ENCODE results near the gene CPS1. TPM values are rescaled to one million over a fixed set of nuclear protein-coding genes. Genes with fewer than 3 reads are reported as not detected.

The CPS1 gene
- total RNA-seq, 2 experiments from 2014 or later = 1.2 to 1.3 TPM

DNA sequence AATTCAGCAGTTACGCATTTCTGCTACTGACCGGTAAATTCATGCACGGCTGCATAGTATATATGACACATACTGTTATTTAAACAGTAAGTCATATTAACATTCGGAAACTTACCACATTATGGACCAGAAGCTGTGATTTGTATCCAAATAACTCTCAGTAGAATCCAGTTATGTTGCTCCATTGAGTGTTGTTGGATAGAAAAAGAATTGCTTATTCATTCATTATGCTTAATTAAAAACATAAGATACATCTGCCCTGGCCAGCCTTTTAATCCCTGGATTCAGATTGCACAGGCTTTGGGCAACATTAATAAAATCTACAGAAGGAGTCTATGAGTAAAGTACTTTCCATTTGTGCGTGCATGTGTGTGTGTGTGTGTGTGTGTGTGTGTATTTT, 111.3 kb downstream of the CPS1 start:
- CTCF ChIA-PET = no interaction called here
- POLR2A ChIA-PET = no interaction called here
- DNase-seq = no peak

GRCh38 chr2:210671065-210671464, 114.7 kb downstream of the CPS1 start:
- Mint-ChIP-seq H3K27ac (no peak overlapping the region), H3K9me3 (ENCODE audit: insufficient read depth) (no peaks in the 10 kb centered on the region), H3K4me3 (no peak overlapping the region), H3K4me1 (ENCODE audit: low read depth) (no peaks in the 10 kb centered on the region), H3K36me3 (ENCODE audit: low read depth) (no peaks in the 10 kb centered on the region), H3K27me3 (ENCODE audit: low read depth) (no peaks in the 10 kb centered on the region)
- ChIA-PET CTCF (no interaction called here), POLR2A (no interaction called here)
- ATAC-seq = no peak
- DNase-seq = no peak

More for the DNA sequence above, 111.3 kb downstream of the CPS1 start:
- no peak for ATAC-seq
- no peak overlapping the region for H3K4me3 Mint-ChIP-seq
- no peaks in the 10 kb centered on the region for H3K9me3 Mint-ChIP-seq (ENCODE audit: insufficient read depth)
- H3K27ac Mint-ChIP-seq = no peak overlapping the region
- H3K36me3 Mint-ChIP-seq (ENCODE audit: low read depth) = no peaks in the 10 kb centered on the region
- H3K4me1 Mint-ChIP-seq (ENCODE audit: low read depth) = no peaks in the 10 kb centered on the region
- H3K27me3 Mint-ChIP-seq (ENCODE audit: low read depth) = no peaks in the 10 kb centered on the region

DNA sequence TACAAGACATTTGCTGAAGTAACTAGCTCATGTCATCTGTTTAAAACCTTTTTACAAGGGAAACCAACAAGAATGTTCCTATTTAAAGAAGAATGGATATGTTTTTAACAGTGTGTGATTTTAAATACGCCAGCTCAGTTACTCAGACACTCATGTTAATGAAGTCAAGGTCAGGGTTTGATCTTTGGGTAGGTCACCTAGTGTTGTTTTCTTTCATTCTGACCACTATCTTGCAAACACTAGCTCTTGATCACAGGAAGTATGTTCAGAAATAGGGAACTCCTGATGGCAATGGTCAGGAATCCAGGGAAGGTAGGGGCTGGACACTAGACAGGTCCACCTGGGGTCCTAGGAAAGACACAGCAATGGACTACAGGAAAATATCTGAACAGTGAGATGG, 116.7 kb downstream of the CPS1 start:
- no peaks in the 10 kb centered on the region for H3K36me3 Mint-ChIP-seq (ENCODE audit: low read depth)
- CTCF ChIA-PET = no interaction called here
- POLR2A ChIA-PET = no interaction called here
- no peaks in the 10 kb centered on the region for H3K4me1 Mint-ChIP-seq (ENCODE audit: low read depth)
- ATAC-seq (no peak), DNase-seq (no peak)
- H3K27me3 Mint-ChIP-seq (ENCODE audit: low read depth) = no peaks in the 10 kb centered on the region
- H3K27ac Mint-ChIP-seq = no peak overlapping the region
- H3K4me3 Mint-ChIP-seq = no peak overlapping the region
- H3K9me3 Mint-ChIP-seq (ENCODE audit: insufficient read depth) = no peaks in the 10 kb centered on the region

DNA sequence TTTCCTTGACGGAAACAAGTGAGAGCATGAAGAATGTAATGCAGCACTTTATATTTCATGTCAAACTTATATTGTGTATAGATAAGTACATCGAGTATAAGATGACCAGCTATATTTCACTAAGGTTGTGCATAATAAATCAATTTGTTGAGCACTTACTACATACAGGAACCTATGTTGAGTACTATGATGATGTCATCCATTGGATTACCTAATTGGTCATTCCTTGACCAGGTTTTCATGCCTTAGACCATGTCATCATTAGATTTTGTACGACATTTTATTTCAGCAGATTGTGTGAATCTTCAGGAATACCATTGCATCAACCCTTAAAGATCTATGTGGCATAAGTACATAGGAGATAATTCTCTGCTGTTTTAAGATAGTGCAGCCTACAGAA, 119.7 kb downstream of the CPS1 start:
- no peak overlapping the region for H3K4me3 Mint-ChIP-seq
- H3K27me3 Mint-ChIP-seq (ENCODE audit: low read depth) = no peaks in the 10 kb centered on the region
- ATAC-seq (no peak), DNase-seq (no peak)
- no peak overlapping the region for H3K27ac Mint-ChIP-seq
- ChIA-PET POLR2A (no interaction called here), CTCF (no interaction called here)
- H3K4me1 Mint-ChIP-seq (ENCODE audit: low read depth) = no peaks in the 10 kb centered on the region
- no peaks in the 10 kb centered on the region for H3K36me3 Mint-ChIP-seq (ENCODE audit: low read depth)
- H3K9me3 Mint-ChIP-seq (ENCODE audit: insufficient read depth) = no peaks in the 10 kb centered on the region

DNA sequence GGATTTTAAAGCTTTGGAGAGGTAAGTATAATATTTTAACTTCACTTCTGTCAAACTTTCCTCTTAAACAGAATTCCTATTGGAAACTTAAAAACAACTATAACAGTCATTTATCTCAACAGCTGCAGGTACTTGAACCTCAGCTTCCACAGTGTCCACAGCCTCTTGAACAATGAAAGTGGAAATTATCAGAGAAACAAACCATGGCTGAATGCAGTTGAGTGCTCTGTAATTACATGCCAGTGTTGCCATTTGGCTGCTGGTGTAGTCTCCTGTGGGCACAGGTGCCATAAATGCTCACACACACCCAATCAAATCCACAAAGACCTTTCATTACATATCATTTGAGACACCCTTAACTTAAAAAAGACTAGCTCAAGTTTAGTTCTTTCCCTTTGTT, 125.1 kb downstream of the CPS1 start:
- Mint-ChIP-seq H3K36me3 (ENCODE audit: low read depth) (no peaks in the 10 kb centered on the region), H3K9me3 (ENCODE audit: insufficient read depth) (no peaks in the 10 kb centered on the region), H3K4me3 (no peak overlapping the region), H3K27ac (no peak overlapping the region), H3K4me1 (ENCODE audit: low read depth) (no peaks in the 10 kb centered on the region), H3K27me3 (ENCODE audit: low read depth) (no peaks in the 10 kb centered on the region)
- ChIA-PET CTCF (no interaction called here), POLR2A (no interaction called here)
- no peak for DNase-seq
- ATAC-seq = no peak

- Mint-ChIP-seq H3K36me3 (ENCODE audit: low read depth) (no peaks in the 10 kb centered on the region), H3K9me3 (ENCODE audit: insufficient read depth) (no peaks in the 10 kb centered on the region), H3K27me3 (ENCODE audit: low read depth) (no peaks in the 10 kb centered on the region), H3K4me3 (no peak overlapping the region), H3K27ac (no peak overlapping the region), H3K4me1 (ENCODE audit: low read depth) (no peaks in the 10 kb centered on the region)
- CTCF ChIA-PET = no interaction called here
- no peak for ATAC-seq
- no peak for DNase-seq
- POLR2A ChIA-PET = no interaction called here
These were observed 130.0 kb downstream of the CPS1 start for GRCh38 chr2:210686401-210686800.

DNA sequence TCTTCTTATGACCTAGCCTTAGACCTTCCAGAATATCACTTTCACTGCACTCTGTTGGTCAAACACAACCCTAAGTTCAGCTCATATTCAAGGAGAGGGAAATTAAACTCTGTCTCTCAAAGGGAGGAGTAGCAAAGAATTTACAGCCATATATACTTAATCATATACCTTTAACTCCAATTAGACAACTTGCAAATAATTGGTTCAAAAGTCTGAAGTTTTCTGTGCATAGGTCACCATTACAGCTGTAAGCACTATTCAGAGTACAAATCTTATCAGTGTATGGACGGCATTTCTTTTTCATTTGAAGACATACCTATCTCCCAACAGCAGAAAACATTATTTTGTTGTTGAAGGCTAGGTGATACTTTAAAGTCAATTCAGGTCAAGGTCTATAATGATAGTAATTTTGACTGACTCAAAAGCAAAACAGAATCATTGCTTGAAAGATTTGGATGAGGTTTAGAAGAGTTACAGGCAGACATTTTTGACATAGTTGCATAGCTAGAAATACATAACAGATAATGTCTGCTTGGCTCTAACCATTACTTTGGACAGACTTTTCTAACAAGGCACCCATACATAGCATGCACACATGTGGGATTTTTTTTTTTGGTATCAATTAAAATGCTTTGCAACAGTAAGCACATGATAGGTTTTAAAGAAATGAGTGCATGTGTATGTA, 131.5 kb downstream of the CPS1 start:
- CTCF ChIA-PET = no interaction called here
- no peak for DNase-seq
- no peaks in the 10 kb centered on the region for H3K27me3 Mint-ChIP-seq (ENCODE audit: low read depth)
- H3K9me3 Mint-ChIP-seq (ENCODE audit: insufficient read depth) = no peaks in the 10 kb centered on the region
- no peaks in the 10 kb centered on the region for H3K36me3 Mint-ChIP-seq (ENCODE audit: low read depth)
- no peak overlapping the region for H3K27ac Mint-ChIP-seq
- POLR2A ChIA-PET = no interaction called here
- no peak for ATAC-seq
- H3K4me3 Mint-ChIP-seq = no peak overlapping the region
- no peaks in the 10 kb centered on the region for H3K4me1 Mint-ChIP-seq (ENCODE audit: low read depth)

- CTCF ChIA-PET = no interaction called here
- Mint-ChIP-seq H3K9me3 (ENCODE audit: insufficient read depth) (no peaks in the 10 kb centered on the region), H3K4me3 (no peak overlapping the region), H3K27me3 (ENCODE audit: low read depth) (no peaks in the 10 kb centered on the region), H3K4me1 (ENCODE audit: low read depth) (no peaks in the 10 kb centered on the region), H3K27ac (no peak overlapping the region), H3K36me3 (ENCODE audit: low read depth) (no peaks in the 10 kb centered on the region)
- no peak for DNase-seq
- POLR2A ChIA-PET = no interaction called here
- ATAC-seq = no peak
These were observed 151.5 kb downstream of the CPS1 start for GRCh38 chr2:210707900-210708299.

GRCh38 chr2:210713122-210713521, 156.7 kb downstream of the CPS1 start:
- H3K4me3 Mint-ChIP-seq = no peak overlapping the region
- ChIA-PET CTCF (no interaction called here), POLR2A (no interaction called here)
- DNase-seq (no peak), ATAC-seq (no peak)
- no peaks in the 10 kb centered on the region for H3K36me3 Mint-ChIP-seq (ENCODE audit: low read depth)
- no peaks in the 10 kb centered on the region for H3K4me1 Mint-ChIP-seq (ENCODE audit: low read depth)
- no peak overlapping the region for H3K27ac Mint-ChIP-seq
- H3K27me3 Mint-ChIP-seq (ENCODE audit: low read depth) = no peaks in the 10 kb centered on the region
- H3K9me3 Mint-ChIP-seq (ENCODE audit: insufficient read depth) = no peaks in the 10 kb centered on the region

- Mint-ChIP-seq H3K27me3 (ENCODE audit: low read depth) (no peaks in the 10 kb centered on the region), H3K9me3 (ENCODE audit: insufficient read depth) (no peaks in the 10 kb centered on the region), H3K4me1 (ENCODE audit: low read depth) (no peaks in the 10 kb centered on the region), H3K27ac (no peak overlapping the region), H3K4me3 (no peak overlapping the region), H3K36me3 (ENCODE audit: low read depth) (no peaks in the 10 kb centered on the region)
- DNase-seq (no peak), ATAC-seq (no peak)
- ChIA-PET POLR2A (no interaction called here), CTCF (no interaction called here)
These were observed 159.2 kb downstream of the CPS1 start for GRCh38 chr2:210715560-210716082.

GRCh38 chr2:210718503-210718902, 162.1 kb downstream of the CPS1 start:
- no peak for ATAC-seq
- Mint-ChIP-seq H3K27me3 (ENCODE audit: low read depth) (no peaks in the 10 kb centered on the region), H3K27ac (no peak overlapping the region), H3K9me3 (ENCODE audit: insufficient read depth) (no peaks in the 10 kb centered on the region), H3K4me3 (no peak overlapping the region), H3K36me3 (ENCODE audit: low read depth) (no peaks in the 10 kb centered on the region), H3K4me1 (ENCODE audit: low read depth) (no peaks in the 10 kb centered on the region)
- no peak for DNase-seq
- ChIA-PET CTCF (no interaction called here), POLR2A (no interaction called here)

DNA sequence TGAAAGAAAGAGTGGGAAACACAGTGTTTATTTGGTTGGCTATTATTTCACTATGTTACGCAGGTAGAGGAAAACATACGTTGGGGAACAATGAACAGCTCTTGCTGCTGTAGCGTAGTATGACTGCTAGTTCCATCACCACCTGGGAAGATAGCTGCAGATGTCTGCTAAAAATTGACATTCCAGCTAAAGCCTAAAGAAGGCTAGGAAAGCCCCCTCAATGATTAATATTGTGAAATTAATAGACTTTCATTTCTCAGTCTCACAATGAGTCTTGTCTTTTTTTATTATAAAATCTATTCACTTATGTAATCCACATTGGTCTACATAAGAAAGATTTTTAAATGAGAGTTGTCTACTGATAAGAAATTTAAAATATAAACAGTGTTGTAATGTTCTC, 165.7 kb downstream of the CPS1 start:
- no peak overlapping the region for H3K27ac Mint-ChIP-seq
- no peaks in the 10 kb centered on the region for H3K27me3 Mint-ChIP-seq (ENCODE audit: low read depth)

GRCh38 chr2:210727549-210727948, 171.2 kb downstream of the CPS1 start:
- no peak for DNase-seq
- CTCF ChIA-PET = no interaction called here
- H3K4me1 Mint-ChIP-seq (ENCODE audit: low read depth) = peaks cover 11% of the 10 kb centered on the region
- POLR2A ChIA-PET = no interaction called here
- H3K9me3 Mint-ChIP-seq (ENCODE audit: insufficient read depth) = no peaks in the 10 kb centered on the region
- no peak overlapping the region for H3K27ac Mint-ChIP-seq
- H3K27me3 Mint-ChIP-seq (ENCODE audit: low read depth) = no peaks in the 10 kb centered on the region
- H3K4me3 Mint-ChIP-seq = no peak overlapping the region
- no peaks in the 10 kb centered on the region for H3K36me3 Mint-ChIP-seq (ENCODE audit: low read depth)
- no peak for ATAC-seq

More for the DNA sequence above, 165.7 kb downstream of the CPS1 start:
- CTCF ChIA-PET = no interaction called here
- Mint-ChIP-seq H3K9me3 (ENCODE audit: insufficient read depth) (no peaks in the 10 kb centered on the region), H3K4me1 (ENCODE audit: low read depth) (no peaks in the 10 kb centered on the region), H3K36me3 (ENCODE audit: low read depth) (no peaks in the 10 kb centered on the region), H3K4me3 (no peak overlapping the region)
- DNase-seq (no peak), ATAC-seq (no peak)
- POLR2A ChIA-PET = no interaction called here
